H9 (cell line): Measurements from ENCODE around the gene CR1. TPM values are rescaled to one million over a fixed set of nuclear protein-coding genes. Genes with fewer than 3 reads are reported as not detected.

Source experiments
- DNase-seq: peaks from one replicate; pipeline ENCODE4 v3.0.0-alpha.2; 2017
- H2AFZ ChIP-seq: one replicate; pipeline ENCODE4 v1.6.1; 2013; ENCODE audit warnings: mild to moderate bottlenecking, low read length, control low read depth, moderate library complexity
- H2AK5ac ChIP-seq: 2 replicates; pipeline ENCODE4 v1.6.1; 2013; ENCODE audit warnings: low read length, control low read depth, mixed read lengths; ENCODE audit not compliant: insufficient read length
- H2BK120ac ChIP-seq: one replicate; pipeline ENCODE4 v1.6.1; 2013; ENCODE audit warnings: low read depth, mild to moderate bottlenecking, low read length, control low read depth, inconsistent platforms; ENCODE audit not compliant: poor library complexity, severe bottlenecking
- H2BK12ac ChIP-seq: 2 replicates; pipeline ENCODE4 v1.6.1; 2013; ENCODE audit warnings: low read length, control low read depth, mixed read lengths, low read depth; ENCODE audit not compliant: insufficient read length
- H2BK15ac ChIP-seq: 2 replicates; pipeline ENCODE4 v1.6.1; 2013; ENCODE audit warnings: low read depth, low read length, control low read depth
- H2BK20ac ChIP-seq: one replicate; pipeline ENCODE4 v1.6.1; 2013; ENCODE audit warnings: low read depth, mild to moderate bottlenecking, low read length, control low read depth, inconsistent platforms; ENCODE audit not compliant: poor library complexity, severe bottlenecking
- H2BK5ac ChIP-seq: 2 replicates; pipeline ENCODE4 v1.6.1; 2013; ENCODE audit warnings: low read length, control low read depth, mixed read lengths; ENCODE audit not compliant: insufficient read length
- H3K14ac ChIP-seq: 2 replicates; pipeline ENCODE4 v1.6.1; 2013; ENCODE audit warnings: low read length, control low read depth; ENCODE audit not compliant: insufficient read depth
- H3K18ac ChIP-seq: 2 replicates; pipeline ENCODE4 v1.6.1; 2013; ENCODE audit warnings: low read depth, mild to moderate bottlenecking, mixed read lengths, low read length, control low read depth; ENCODE audit not compliant: insufficient read length
- H3K23ac ChIP-seq: 2 replicates; pipeline ENCODE4 v1.6.1; 2013; ENCODE audit warnings: low read length, control low read depth, mixed read lengths, low read depth; ENCODE audit not compliant: insufficient read length
- H3K23me2 ChIP-seq: 2 replicates; pipeline ENCODE4 v1.6.1; 2013; ENCODE audit warnings: low read depth, mild to moderate bottlenecking, mixed read lengths, low read length, control low read depth; ENCODE audit not compliant: insufficient read length, poor library complexity, severe bottlenecking
- H3K27ac ChIP-seq: 2 replicates; pipeline ENCODE4 v1.5.1; 2013; ENCODE audit warnings: low read length, control low read depth, mixed read lengths, low read depth; ENCODE audit not compliant: insufficient read length
- H3K27me3 ChIP-seq: 2 replicates; pipeline ENCODE4 v1.6.1; 2013; ENCODE audit warnings: low read length, control low read depth, inconsistent platforms; ENCODE audit not compliant: insufficient read depth
- H3K4ac ChIP-seq: 2 replicates; pipeline ENCODE4 v1.6.1; 2013; ENCODE audit warnings: low read depth, mild to moderate bottlenecking, control low read depth, inconsistent platforms, low read length, moderate library complexity
- H3K4me1 ChIP-seq: 2 replicates; pipeline ENCODE4 v1.6.1; 2013; ENCODE audit warnings: low read length, control low read depth, inconsistent platforms; ENCODE audit not compliant: insufficient read depth
- H3K4me2 ChIP-seq: 2 replicates; pipeline ENCODE4 v1.6.1; 2013; ENCODE audit warnings: low read length, control low read depth, mixed read lengths; ENCODE audit not compliant: insufficient read length, insufficient read depth
- H3K56ac ChIP-seq: 2 replicates; pipeline ENCODE4 v1.6.1; 2013; ENCODE audit warnings: low read depth, mild to moderate bottlenecking, mixed read lengths, low read length, control low read depth; ENCODE audit not compliant: insufficient read length
- H3K79me1 ChIP-seq: 2 replicates; pipeline ENCODE4 v1.6.1; 2013; ENCODE audit warnings: low read depth, mild to moderate bottlenecking, moderate library complexity, low read length, control low read depth, inconsistent platforms; ENCODE audit not compliant: insufficient read depth, poor library complexity, severe bottlenecking
- H3K79me2 ChIP-seq: 2 replicates; pipeline ENCODE4 v1.6.1; 2013; ENCODE audit warnings: low read length, control low read depth, inconsistent platforms; ENCODE audit not compliant: insufficient read depth
- H3K9ac ChIP-seq: 2 replicates; pipeline ENCODE4 v1.6.1; 2013; ENCODE audit warnings: low read length, control low read depth, mixed read lengths; ENCODE audit not compliant: insufficient read length; ENCODE audit errors: extremely low read depth
- H3K9me3 ChIP-seq: one replicate; pipeline ENCODE4 v1.6.1; 2013; ENCODE audit warnings: low read depth, low read length, inconsistent platforms; ENCODE audit not compliant: control insufficient read depth
- H3T11ph ChIP-seq: one replicate; pipeline ENCODE4 v1.6.1; 2013; ENCODE audit warnings: mild to moderate bottlenecking, low read length, control low read depth, inconsistent platforms
- H4K20me1 ChIP-seq: one replicate; pipeline ENCODE4 v1.6.1; 2013; ENCODE audit not compliant: control insufficient read depth, insufficient read length, insufficient read depth
- H4K5ac ChIP-seq: 2 replicates; pipeline ENCODE4 v1.6.1; 2013; ENCODE audit warnings: low read depth, mild to moderate bottlenecking, mixed read lengths, low read length, control low read depth; ENCODE audit not compliant: insufficient read length
- H4K8ac ChIP-seq: replicated peaks from 2 replicates; pipeline ENCODE4 v1.6.1; 2013; ENCODE audit warnings: low read length, control low read depth, mixed read lengths, low read depth; ENCODE audit not compliant: insufficient read length
- H4K91ac ChIP-seq: 2 replicates; pipeline ENCODE4 v1.6.1; 2013; ENCODE audit warnings: low read depth, mild to moderate bottlenecking, moderate library complexity, mixed read lengths, low read length, control low read depth; ENCODE audit not compliant: insufficient read length
- H3K27ac Mint-ChIP-seq, 3 experiments: 2 replicates in 2 of 3; 3 replicates in 1 of 3; pipeline ENCODE4 v1.8.0; 2020 to 2021; ENCODE audit warnings: mixed read lengths in 3 of 3, mild to moderate bottlenecking in 1 of 3, moderate library complexity in 1 of 3
- H3K27me3 Mint-ChIP-seq: 2 replicates; pipeline ENCODE4 v1.8.0; 2021; ENCODE audit warnings: low read depth, mild to moderate bottlenecking, moderate library complexity, mixed read lengths
- H3K36me3 Mint-ChIP-seq, 3 experiments: 2 replicates in 2 of 3; 3 replicates in 1 of 3; pipeline ENCODE4 v1.8.0; 2020 to 2021; ENCODE audit warnings: low read depth in 3 of 3, mixed read lengths in 3 of 3; ENCODE audit not compliant: insufficient read depth in 1 of 3
- H3K4me1 Mint-ChIP-seq, 2 experiments: 2 replicates each; pipeline ENCODE4 v1.8.0; 2020; ENCODE audit warnings: mixed read lengths in 2 of 2
- H3K4me3 Mint-ChIP-seq, 2 experiments: 2 replicates in 1 of 2; 3 replicates in 1 of 2; pipeline ENCODE4 v1.8.0; 2020 to 2021; ENCODE audit warnings: mild to moderate bottlenecking in 2 of 2, mixed read lengths in 2 of 2, moderate library complexity in 1 of 2
- H3K9me3 Mint-ChIP-seq, 2 experiments: 2 replicates in 1 of 2; 3 replicates in 1 of 2; pipeline ENCODE4 v1.8.0; 2020; ENCODE audit warnings: mild to moderate bottlenecking in 2 of 2, mixed read lengths in 2 of 2, moderate library complexity in 1 of 2
- CTCF ChIP-seq: fragments of 200-600 bp; sonication (generic); conservative IDR thresholded peaks from 3 replicates; pipeline ENCODE4 v1.8.0; 2021; ENCODE audit warnings: antibody characterized with exemption, mild to moderate bottlenecking
- WGBS: extraction: QIAGEN DNeasy Blood & Tissue Kit; methylation state at CpG from one replicate; pipeline ENCODE4 v1.1.7; 2013; ENCODE audit warnings: missing lambda C conversion rate, low lambda C conversion rate, mixed read lengths; ENCODE audit not compliant: insufficient read length; ENCODE audit errors: extremely low coverage; 5-methylcytosine and 5-hydroxymethylcytosine counted together
- total RNA-seq: library from RNA; stranded (reverse); gene quantifications from 2 replicates; pipeline ENCODE4 v1.2.1, GENCODE V29; 2021

The CR1 gene
- total RNA-seq, 1 experiment from 2014 or later, result 0.04 TPM

GRCh38 chr1:207647671-207648333 is 151.8 kb downstream of the CR1 start:
- Histone ChIP-seq H2BK20ac (no peak overlapping the region), H3K9ac (no peak overlapping the region), H4K5ac (no peak overlapping the region), H3K9me3 (no peaks in the 10 kb centered on the region), H2BK15ac (no peak overlapping the region), H2BK120ac (no peak overlapping the region), H3K27ac (no peak overlapping the region), H3K23me2 (no peaks in the 10 kb centered on the region), H3K56ac (no peak overlapping the region), H4K91ac (no peak overlapping the region), H2BK5ac (no peak overlapping the region), H3K14ac (no peak overlapping the region), H4K20me1 (no peaks in the 10 kb centered on the region), H3K4me1 (no peaks in the 10 kb centered on the region; the same call in 1 of the 2 replicates), H2AK5ac (no peak overlapping the region), H2BK12ac (no peak overlapping the region), H3K27me3 (no peaks in the 10 kb centered on the region), H3K79me1 (no peaks in the 10 kb centered on the region), H2AFZ (no peak overlapping the region), H3K23ac (no peak overlapping the region), H3K4ac (no peak overlapping the region), H3K18ac (no peak overlapping the region), H3K79me2 (no peaks in the 10 kb centered on the region), H4K8ac (no peak overlapping the region), H3T11ph (no peak overlapping the region), H3K4me2 (no peak overlapping the region)
- DNase-seq, result no peak
- H3K4me1 Mint-ChIP-seq, result peaks cover 26 to 34% of the 10 kb centered on the region in 2 experiments
- no peaks in the 10 kb centered on the region for H3K27me3 Mint-ChIP-seq
- no peak for TF ChIP-seq CTCF
- no peak overlapping the region for H3K27ac Mint-ChIP-seq
- H3K4me3 Mint-ChIP-seq, result no peak overlapping the region
- H3K36me3 Mint-ChIP-seq, result no peaks in the 10 kb centered on the region
- no CpG with 5 or more reads among the region's 4 CpGs for WGBS
- H3K9me3 Mint-ChIP-seq, result no peaks in the 10 kb centered on the region
